HepG2 (cell line): Measurements from ENCODE around the gene ADAT3. TPM values are rescaled to one million over a fixed set of nuclear protein-coding genes. Genes with fewer than 3 reads are reported as not detected.
A peak's percentile ranks its signal among the peaks of the same experiment; 100 is the strongest.

ENCODE experiments used
- ARID2 ChIP-seq: sonication (generic); formaldehyde crosslinking; IDR thresholded peaks from 2 replicates; pipeline ENCODE4 v1.8.1; 2022; ENCODE audit warnings: mild to moderate bottlenecking, missing genetic modification reagents, borderline replicate concordance
- ATF4 ChIP-seq, 2 experiments: fragments of 450-650 bp in 1 of 2; sonication (generic) in 1 of 2; formaldehyde crosslinking; IDR thresholded peaks; 2 replicates each; pipeline versions ENCODE4 v1.5.0 to v1.8.0; 2020 to 2022; ENCODE audit warnings: mild to moderate bottlenecking in 1 of 2, missing genetic modification reagents in 1 of 2
- ATF7 ChIP-seq, 2 experiments: fragments of 450-650 bp in 1 of 2; sonication (generic) in 1 of 2; formaldehyde crosslinking in 1 of 2; IDR thresholded peaks; 2 replicates each; pipeline versions ENCODE4 v1.4.0 to v1.6.1; 2016 to 2020; ENCODE audit warnings: antibody characterized with exemption in 1 of 2, mild to moderate bottlenecking in 1 of 2, missing genetic modification reagents in 1 of 2
- CREB3 ChIP-seq: sonication (generic); formaldehyde crosslinking; IDR thresholded peaks from 2 replicates; pipeline ENCODE4 v1.5.0; 2020; ENCODE audit warnings: missing genetic modification reagents
- ESRRA ChIP-seq: sonication (generic); formaldehyde crosslinking; IDR thresholded peaks from 2 replicates; pipeline ENCODE4 v1.5.1; 2020; ENCODE audit warnings: mild to moderate bottlenecking, low read depth, missing genetic modification reagents
- FOXJ3 ChIP-seq: sonication (generic); formaldehyde crosslinking; IDR thresholded peaks from 2 replicates; pipeline ENCODE4 v1.4.0; 2020; ENCODE audit warnings: missing genetic modification reagents, mild to moderate bottlenecking, borderline replicate concordance
- HMG20B ChIP-seq: conservative IDR thresholded peaks from 2 replicates; pipeline ENCODE4 v1.6.1; 2016; ENCODE audit warnings: missing genetic modification reagents, missing compliant biosample characterization
- HNRNPL ChIP-seq: fragments of 200-400 bp; formaldehyde crosslinking; IDR thresholded peaks from 2 replicates; pipeline ENCODE4 v1.6.1; 2017; ENCODE audit warnings: mild to moderate bottlenecking, low read depth, low read length
- HOXA3 ChIP-seq: sonication (generic); formaldehyde crosslinking; IDR thresholded peaks from 2 replicates; pipeline ENCODE4 v1.5.0; 2020; ENCODE audit warnings: missing genetic modification reagents
- IKZF1 ChIP-seq: fragments of 450-650 bp; IDR thresholded peaks from 2 replicates; pipeline ENCODE4 v1.7.1; 2016
- MXD3 ChIP-seq: IDR thresholded peaks from 2 replicates; pipeline ENCODE4 v1.6.1; 2016; ENCODE audit warnings: mild to moderate bottlenecking, missing biosample characterization, missing genetic modification reagents
- PCBP2 ChIP-seq: fragments of 200-400 bp; formaldehyde crosslinking; optimal IDR thresholded peaks from 2 replicates; pipeline ENCODE3; 2018; ENCODE audit warnings: low read length, low read depth; ENCODE audit not compliant: poor library complexity, severe bottlenecking
- POLR2G ChIP-seq: fragments of 200-400 bp; formaldehyde crosslinking; IDR thresholded peaks from 2 replicates; pipeline ENCODE4 v1.6.1; 2018; ENCODE audit warnings: mild to moderate bottlenecking, low read depth, low read length, moderate library complexity
- SOX5 ChIP-seq: IDR thresholded peaks from 2 replicates; pipeline ENCODE4 v1.6.1; 2016; ENCODE audit warnings: borderline replicate concordance
- SP2 ChIP-seq: sonication (generic); formaldehyde crosslinking; IDR thresholded peaks from 2 replicates; pipeline ENCODE4 v1.5.1; 2020; ENCODE audit warnings: mild to moderate bottlenecking, missing genetic modification reagents
- STAT5B ChIP-seq: sonication (generic); formaldehyde crosslinking; IDR thresholded peaks from 2 replicates; pipeline ENCODE4 v1.4.0; 2020; ENCODE audit warnings: missing genetic modification reagents
- TCF7 ChIP-seq: sonication (generic); IDR thresholded peaks from 2 replicates; pipeline ENCODE4 v1.6.1; 2016; ENCODE audit warnings: antibody characterized with exemption, low read depth
- TFE3 ChIP-seq: IDR thresholded peaks from 2 replicates; pipeline ENCODE4 v1.6.1; 2016
- ZBTB4 ChIP-seq: sonication (generic); formaldehyde crosslinking; IDR thresholded peaks from 2 replicates; pipeline ENCODE4 v1.4.0; 2020; ENCODE audit warnings: missing genetic modification reagents, mild to moderate bottlenecking, borderline replicate concordance
- ZNF615 ChIP-seq: sonication (generic); formaldehyde crosslinking; IDR thresholded peaks from 2 replicates; pipeline ENCODE4 v1.5.0; 2020; ENCODE audit warnings: mild to moderate bottlenecking, missing genetic modification reagents, borderline replicate concordance
- ZNF7 ChIP-seq: IDR thresholded peaks from 2 replicates; pipeline ENCODE4 v1.6.1; 2016; ENCODE audit warnings: missing biosample characterization, missing genetic modification reagents
- ZNF775 ChIP-seq: sonication (generic); formaldehyde crosslinking; IDR thresholded peaks from 2 replicates; pipeline ENCODE4 v1.4.0; 2020; ENCODE audit warnings: missing genetic modification reagents, mild to moderate bottlenecking, moderate library complexity, borderline replicate concordance
- ZSCAN12 ChIP-seq: sonication (generic); formaldehyde crosslinking; IDR thresholded peaks from 2 replicates; pipeline ENCODE4 v1.9.0; 2021; ENCODE audit warnings: mild to moderate bottlenecking, missing genetic modification reagents
- polyA plus RNA-seq, 8 experiments: library from polyadenylated mRNA; depleted of rRNA in 3 of 8; stranded (reverse) in 7 of 8; unstranded in 1 of 8; fragments of >200 nt; fragmentation: Illumina TruSeq in 4 of 8; extraction: Trizol in 4 of 8; gene quantifications; 2 replicates each; pipeline versions ENCODE4 v1.2.1 to v1.2.3, GENCODE V29; 2011 to 2016; ENCODE audit warnings: low read depth in 4 of 8, missing spikeins in 1 of 8, mixed read lengths in 1 of 8; ENCODE audit not compliant: insufficient read depth in 1 of 8
- total RNA-seq, 5 experiments: library from RNA; depleted of rRNA; stranded (reverse); fragments of >200 nt; fragmentation: Illumina TruSeq; extraction: Trizol; gene quantifications; 2 replicates each; pipeline ENCODE4 v1.2.3, GENCODE V29; 2016; ENCODE audit warnings: low read depth in 1 of 5

The ADAT3 gene
- total and polyA plus RNA-seq, 2 of the 13 experiments (the other 11 are each of a cell fraction or from before 2014, with no cell fraction given): 0.95 to 3.5 TPM

GRCh38 chr19:1864480-1865171 is 40.6 kb upstream of the ADAT3 start (continued):
- TF ChIP-seq POLR2G: peak; percentile 63; the same call in 1 of the 2 replicates
- TF ChIP-seq MXD3 (CRISPR knock-in tag): no peak
- no peak for TF ChIP-seq ZSCAN12 (CRISPR knock-in tag)
- no peak for TF ChIP-seq CREB3 (CRISPR knock-in tag)
- TF ChIP-seq PCBP2: no peak
- no peak for TF ChIP-seq SOX5 (CRISPR knock-in tag)
- TF ChIP-seq ATF4 (CRISPR knock-in tag; IDR thresholded peaks at IDR 0.05): no peak
- no peak for TF ChIP-seq HMG20B (CRISPR knock-in tag)
- peak; percentile 69 for TF ChIP-seq HOXA3 (CRISPR knock-in tag)
- 0 out of 2 replicates have a peak, but pooled peaks have one; percentile 26 for TF ChIP-seq SP2
- no peak for TF ChIP-seq IKZF1
- no peak for TF ChIP-seq TFE3 (CRISPR knock-in tag)
- no peak for TF ChIP-seq TCF7
- no peak for TF ChIP-seq STAT5B
- no peak for TF ChIP-seq FOXJ3
- TF ChIP-seq ZNF615: no peak
- 0 out of 2 replicates have a peak, but pooled peaks have one; percentile 45 for TF ChIP-seq HNRNPL
- TF ChIP-seq ESRRA (CRISPR knock-in tag): peak; percentile 47; the same call in 1 of the 2 replicates
- no peak for TF ChIP-seq ATF7 (IDR thresholded peaks at IDR 0.05)
- no peak for TF ChIP-seq ATF7 (CRISPR knock-in tag; IDR thresholded peaks at IDR 0.05)
- TF ChIP-seq ZNF775 (CRISPR knock-in tag): no peak
- no peak for TF ChIP-seq ARID2
- peak; percentile 13; the same call in 1 of the 2 replicates for TF ChIP-seq ZBTB4 (CRISPR knock-in tag)
- no peak for TF ChIP-seq ZNF7 (CRISPR knock-in tag)
